ENCODE results near the gene ATXN1.

DNA sequence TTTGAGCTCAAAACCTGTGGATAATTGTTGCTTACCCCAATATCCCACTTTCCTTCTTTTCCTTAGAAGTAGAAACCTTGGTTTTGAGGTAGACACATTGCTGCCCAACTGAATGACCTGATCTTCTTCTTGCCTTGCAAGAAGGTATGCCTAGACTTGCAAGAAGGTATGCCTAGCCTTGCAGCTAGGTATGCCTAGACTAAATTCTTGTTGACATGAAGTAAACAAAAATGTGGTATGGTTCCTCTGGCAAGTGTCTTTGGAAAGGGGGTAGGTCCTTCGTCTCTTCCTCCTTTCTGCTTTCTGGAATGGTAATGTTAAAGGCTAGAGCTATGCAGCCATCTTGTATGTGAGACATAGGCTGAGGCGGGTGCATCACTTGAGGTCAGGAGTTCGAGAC lies 393.7 kb downstream of the ATXN1 start:
- TF ChIP-seq, protein P1, sequence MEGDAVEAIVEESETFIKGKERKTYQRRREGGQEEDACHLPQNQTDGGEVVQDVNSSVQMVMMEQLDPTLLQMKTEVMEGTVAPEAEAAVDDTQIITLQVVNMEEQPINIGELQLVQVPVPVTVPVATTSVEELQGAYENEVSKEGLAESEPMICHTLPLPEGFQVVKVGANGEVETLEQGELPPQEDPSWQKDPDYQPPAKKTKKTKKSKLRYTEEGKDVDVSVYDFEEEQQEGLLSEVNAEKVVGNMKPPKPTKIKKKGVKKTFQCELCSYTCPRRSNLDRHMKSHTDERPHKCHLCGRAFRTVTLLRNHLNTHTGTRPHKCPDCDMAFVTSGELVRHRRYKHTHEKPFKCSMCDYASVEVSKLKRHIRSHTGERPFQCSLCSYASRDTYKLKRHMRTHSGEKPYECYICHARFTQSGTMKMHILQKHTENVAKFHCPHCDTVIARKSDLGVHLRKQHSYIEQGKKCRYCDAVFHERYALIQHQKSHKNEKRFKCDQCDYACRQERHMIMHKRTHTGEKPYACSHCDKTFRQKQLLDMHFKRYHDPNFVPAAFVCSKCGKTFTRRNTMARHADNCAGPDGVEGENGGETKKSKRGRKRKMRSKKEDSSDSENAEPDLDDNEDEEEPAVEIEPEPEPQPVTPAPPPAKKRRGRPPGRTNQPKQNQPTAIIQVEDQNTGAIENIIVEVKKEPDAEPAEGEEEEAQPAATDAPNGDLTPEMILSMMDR (IDR thresholded peaks at IDR 0.05; ENCODE audit: low read depth, low read length) = no peak
- no peak for TF ChIP-seq EZH2phosphoT487 (IDR thresholded peaks at IDR 0.05; ENCODE audit: low read depth)
